ENCODE results near the gene CACUL1.
A peak's percentile ranks its signal among the peaks of the same experiment; 100 is the strongest.
"Not testable (repeated sequence)": the region's sequence is repeated elsewhere in the genome, so short reads cannot be mapped to it uniquely, and the experiment has no call there.

CACUL1 gene

DNA sequence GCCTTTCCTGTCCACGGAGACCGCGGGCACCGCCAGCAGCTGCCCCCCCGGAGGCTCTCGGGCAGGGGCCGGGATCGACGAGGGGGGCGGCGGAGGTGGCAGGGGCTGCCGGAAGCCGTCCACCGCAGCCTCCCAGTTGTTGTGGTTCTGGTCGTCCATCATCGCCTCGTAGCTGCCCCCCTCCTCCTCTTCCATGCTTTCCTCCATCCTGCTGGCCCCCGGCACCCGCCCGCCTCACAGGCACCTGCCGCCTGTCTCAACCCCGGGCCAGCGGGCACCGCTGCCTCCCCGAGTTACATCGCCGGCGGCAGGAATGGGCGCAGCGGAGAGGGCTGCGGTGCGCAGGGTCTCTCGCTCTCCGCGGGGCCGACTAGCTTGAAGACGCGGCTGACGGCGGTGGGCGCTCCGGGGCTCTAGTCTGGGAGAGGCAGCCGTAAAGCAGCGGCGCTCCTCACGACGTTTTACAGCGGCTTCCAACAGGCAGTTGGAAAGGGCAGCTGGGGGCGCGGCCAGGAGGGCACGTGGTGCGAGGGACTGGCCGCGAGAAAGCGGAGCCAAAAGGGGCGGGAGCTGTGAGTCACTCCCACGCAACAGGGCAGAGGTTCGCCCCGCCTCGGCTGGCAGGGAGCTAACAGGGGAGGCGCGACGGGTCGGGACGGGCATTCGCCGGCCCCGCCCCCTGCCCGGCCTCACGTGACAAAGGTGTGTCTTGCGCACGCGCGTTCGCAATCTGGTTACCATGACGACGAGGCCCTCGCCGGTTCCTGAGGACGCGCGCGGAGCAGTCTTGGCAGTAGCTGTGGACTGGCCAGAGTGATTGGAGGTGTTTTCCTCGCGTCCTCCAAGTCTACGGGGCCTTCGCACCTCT is at the start of gene CACUL1:
TSS of gene CACUL1 (minus strand) at position 415 of the 868 bp plus-strand sequence. CDS start at position 207, 208 bp downstream.
- H3K4me3 ChIP-seq (ENCODE audit: low read depth, low read length) = peak within 1 kb of the TSS; percentile 94

DNA sequence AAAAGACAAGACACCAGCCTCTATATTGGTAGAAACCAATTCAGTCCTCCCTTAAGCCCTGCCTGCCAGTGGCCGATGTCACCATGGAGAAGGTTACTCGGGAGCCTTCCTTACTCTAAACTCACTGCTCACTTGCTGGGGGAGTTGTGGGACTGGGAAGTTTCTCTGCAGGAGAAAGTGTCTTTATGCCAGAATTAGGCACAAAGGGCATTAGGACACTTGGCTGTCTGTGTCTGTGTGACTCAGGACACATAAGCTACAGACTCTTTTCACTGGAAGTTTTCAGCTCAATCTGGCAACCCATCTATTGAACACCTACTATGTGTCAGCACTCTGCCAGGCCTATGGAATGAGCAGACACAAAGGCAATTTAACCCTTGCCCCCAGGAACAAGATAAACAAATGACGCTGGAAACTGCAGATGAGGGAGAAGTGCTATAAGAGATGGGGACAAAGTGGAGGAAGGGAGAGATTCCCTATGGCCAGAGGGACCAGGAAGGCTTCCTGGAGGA is 49.5 kb upstream of the CACUL1 start:
- no peak overlapping the region for H3K4me3 ChIP-seq (ENCODE audit: low read depth, low read length)

DNA sequence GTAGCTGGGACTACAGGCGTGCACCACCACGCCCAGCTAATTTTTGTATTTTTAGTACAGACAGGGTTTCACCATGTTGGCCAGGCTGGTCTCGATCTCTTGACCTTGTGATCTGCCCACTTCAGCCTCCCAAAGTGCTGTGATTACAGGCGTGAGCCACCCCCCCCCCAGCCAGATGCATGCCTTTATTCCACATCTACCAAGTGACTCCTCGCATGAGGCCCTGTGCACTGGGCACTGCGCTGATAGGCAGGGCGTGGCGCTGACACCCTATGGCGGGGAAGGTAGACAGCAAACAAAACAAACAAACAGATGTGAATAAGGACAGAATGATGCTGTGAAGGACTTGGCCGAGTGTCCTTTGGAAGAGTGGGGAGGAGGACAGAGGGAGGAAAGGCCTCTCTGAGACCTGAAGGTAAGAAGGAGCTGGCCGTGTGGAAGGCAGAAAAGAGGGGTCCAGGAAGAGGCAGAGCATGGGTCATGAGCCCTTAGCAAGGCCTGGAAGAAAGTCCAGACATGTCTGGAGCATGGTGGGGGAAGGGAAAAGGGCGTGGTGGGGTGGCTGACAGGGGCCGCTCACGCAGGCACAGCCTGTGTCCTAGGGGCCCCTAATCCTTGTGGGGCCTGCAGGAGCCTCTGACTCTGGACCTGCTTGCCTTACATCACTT is 47.5 kb upstream of the CACUL1 start:
- H3K4me3 ChIP-seq (ENCODE audit: low read depth, low read length) = no peak overlapping the region

DNA sequence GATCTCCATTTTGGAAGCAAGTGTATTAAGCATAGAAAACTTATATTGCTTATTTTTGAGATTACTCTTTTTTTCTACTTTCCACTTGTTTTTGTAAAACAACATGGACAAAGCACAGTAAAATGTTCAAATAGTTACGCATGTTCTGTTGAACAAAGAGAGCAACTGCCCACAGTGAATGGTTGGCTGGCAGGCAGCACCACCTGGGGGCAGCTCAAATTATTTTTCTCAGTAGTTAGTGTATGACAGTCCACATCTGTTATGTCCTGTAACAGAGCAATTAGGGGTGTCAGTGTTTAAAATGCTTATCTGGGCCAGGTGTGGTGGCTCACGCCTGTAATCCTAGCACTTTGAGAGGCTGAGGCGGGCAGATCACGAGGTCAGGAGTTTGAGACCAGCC is 46.1 kb upstream of the CACUL1 start:
- no peak overlapping the region for H3K4me3 ChIP-seq (ENCODE audit: low read depth, low read length)

DNA sequence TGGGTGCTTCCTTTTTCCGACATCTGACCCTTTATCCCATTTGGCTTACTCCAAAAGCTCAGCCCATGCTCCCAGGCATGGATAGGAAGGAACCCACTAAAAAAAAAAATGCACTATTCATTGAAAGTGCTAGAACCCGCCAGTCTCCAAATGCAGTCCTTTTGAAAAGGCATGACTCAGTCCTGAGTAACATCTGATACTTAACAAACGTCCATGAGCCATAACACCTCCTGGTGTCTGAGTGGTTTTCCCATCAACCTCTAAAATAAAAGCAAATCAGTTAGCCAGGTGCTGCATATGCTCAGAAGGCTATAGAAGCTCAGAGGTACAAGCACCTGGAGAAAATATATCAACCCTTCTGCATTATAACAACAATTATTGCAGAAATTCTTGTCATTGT is 45.0 kb upstream of the CACUL1 start:
- H3K4me3 ChIP-seq (ENCODE audit: low read depth, low read length) = no peak overlapping the region

DNA sequence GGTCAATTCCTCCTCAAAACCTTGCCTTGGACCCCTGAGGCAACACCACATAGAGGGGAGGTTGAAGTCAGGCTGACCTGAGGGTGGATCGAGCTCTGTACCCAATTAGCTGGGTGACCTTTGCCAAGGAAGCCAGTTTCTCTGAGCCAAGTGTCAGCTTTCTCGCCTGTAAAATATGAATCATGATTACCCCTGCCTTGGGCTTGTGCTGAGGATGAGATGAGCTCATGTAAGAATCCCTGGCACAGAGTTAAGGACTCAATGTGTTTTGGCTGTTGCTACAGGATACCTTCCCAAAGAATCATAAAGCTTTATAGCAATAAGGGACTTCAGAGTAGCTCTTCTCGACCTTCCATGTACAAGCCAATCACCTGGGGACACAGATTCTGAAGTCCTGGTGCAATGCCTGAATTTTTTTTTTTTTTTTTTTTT is 43.5 kb upstream of the CACUL1 start:
- no peak overlapping the region for H3K4me3 ChIP-seq (ENCODE audit: low read depth, low read length)

DNA sequence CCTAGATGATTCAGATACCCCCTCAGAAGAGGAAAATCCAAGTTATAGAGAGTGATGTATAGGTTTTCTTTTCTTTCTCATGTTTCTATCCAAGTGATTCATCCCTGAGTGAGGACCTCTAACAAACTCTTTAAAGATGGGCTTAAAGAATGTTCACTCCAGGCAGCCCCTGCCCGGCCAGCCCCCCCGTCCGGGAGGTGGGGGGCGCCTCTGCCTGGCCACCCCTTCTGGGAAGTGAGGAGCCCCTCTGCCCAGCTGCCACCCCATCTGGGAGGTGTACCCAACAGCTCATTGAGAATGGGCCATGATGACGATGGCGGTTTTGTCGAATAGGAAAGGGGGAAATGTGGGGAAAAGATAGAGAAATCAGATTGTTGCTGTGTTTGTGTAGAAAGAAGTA is 40.2 kb upstream of the CACUL1 start:
- not testable (repeated sequence) for H3K4me3 ChIP-seq (ENCODE audit: low read depth, low read length)

DNA sequence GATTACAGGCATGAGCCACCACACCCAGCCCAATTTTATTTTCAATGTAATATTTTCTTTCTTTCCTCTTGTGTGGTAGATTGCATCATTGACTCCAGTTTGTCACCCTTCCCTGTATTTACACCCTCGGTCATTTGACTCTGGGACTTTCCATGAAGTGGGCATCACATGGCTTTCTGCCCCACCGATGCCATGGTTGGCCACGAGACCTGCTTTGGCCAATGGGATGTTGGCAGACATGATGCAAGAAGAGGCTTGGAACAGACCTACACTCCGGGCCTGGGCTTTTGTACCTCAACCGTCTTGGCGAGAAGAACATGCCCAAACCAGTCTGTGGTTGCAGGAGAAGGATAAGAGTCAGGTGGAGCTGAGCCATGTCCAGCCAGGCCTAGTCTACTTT is 38.8 kb upstream of the CACUL1 start:
- H3K4me3 ChIP-seq (ENCODE audit: low read depth, low read length) = no peak overlapping the region

DNA sequence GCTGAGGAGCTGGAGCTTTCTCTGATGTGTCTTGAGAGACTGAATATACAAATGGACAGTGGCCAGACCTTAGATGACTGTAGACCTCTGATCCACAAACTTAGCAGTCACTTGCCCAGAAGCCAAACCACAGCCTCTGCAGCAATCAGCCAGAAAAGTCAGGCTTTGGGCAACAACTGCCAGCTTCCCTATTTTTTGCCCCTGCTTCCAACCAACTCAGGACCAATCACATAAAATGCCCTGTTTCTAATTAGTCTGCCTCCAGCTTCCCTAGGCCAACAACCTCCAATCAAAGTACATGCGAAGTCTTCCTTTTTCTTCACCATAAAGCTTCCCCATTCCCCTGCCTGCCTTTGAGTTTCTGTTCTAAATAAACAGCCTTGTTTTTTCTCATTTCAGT is 37.8 kb upstream of the CACUL1 start:
- H3K4me3 ChIP-seq (ENCODE audit: low read depth, low read length) = no peak overlapping the region

DNA sequence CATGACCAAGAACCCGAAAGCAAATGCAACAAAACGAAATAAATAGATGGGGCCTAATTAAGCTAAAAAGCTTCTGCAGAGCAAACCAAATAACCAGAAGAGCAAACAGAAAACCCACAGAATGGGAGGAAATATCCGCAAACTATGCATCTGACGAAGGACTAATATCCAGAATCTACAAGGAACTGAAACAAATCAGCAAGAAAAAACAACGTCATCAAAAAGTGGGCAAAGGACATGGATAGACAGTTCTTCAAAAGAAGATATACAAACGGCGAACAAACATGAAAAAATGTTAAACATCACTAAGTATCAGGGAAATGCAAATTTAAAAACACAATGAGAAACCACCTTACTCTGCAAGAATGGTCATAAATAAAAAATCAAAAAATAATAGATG is 35.3 kb upstream of the CACUL1 start:
- no peak overlapping the region for H3K4me3 ChIP-seq (ENCODE audit: low read depth, low read length)

DNA sequence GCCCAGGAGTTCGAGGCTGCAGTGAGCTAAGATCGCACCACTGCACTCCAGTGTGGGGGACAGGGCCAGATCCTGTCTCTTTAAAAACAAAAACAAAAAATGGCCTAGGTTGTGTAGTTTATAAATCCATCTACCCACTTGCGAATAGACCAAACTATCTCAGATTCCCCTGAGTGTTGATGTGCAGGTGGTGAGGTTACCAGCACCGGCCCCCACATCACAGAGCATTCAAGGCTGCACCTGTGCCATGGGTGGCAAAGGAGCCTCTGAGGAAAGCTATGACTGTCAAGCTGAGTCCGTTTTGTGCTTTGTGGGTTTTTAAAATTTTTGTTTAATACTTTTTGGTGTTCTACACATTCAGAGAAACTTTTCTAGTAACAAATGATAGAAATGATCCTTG is 30.8 kb upstream of the CACUL1 start:
- H3K4me3 ChIP-seq (ENCODE audit: low read depth, low read length) = no peak overlapping the region

DNA sequence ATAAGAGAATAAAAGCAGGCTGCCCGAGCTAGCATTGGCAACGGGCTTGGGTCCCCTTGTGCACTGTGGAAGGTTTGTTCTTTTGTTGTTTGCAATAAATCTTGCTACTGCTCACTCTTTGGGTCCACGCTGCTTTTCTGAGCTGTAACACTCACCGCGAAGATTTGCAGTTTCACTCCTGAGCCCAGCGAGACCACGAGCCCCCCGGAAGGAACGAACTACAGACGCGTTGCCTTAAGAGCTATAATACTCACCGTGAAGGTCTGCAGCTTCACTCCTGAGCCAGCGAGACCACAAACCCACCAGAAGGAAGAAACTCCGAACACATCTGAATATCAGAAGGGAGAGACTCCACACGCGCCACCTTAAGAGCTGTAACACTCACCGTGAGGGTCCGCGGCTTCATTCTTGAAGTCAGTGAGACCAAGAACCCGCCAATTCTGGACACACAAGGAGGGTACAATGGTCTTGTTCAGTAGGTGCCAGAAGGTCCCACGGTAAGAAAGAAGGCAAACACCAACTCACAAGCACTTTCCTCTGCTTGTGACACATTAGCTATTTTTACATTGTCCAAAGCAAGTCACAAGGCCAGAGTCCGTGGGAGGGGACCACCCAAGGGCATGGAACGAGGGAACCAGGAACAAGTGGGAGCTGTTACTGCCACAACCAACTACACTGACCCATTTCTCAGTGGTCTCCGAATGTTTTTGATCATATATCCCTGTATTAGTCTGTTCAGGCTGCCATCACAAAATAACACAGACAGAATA is 29.2 kb upstream of the CACUL1 start:
- H3K4me3 ChIP-seq (ENCODE audit: low read depth, low read length) = no peak overlapping the region

DNA sequence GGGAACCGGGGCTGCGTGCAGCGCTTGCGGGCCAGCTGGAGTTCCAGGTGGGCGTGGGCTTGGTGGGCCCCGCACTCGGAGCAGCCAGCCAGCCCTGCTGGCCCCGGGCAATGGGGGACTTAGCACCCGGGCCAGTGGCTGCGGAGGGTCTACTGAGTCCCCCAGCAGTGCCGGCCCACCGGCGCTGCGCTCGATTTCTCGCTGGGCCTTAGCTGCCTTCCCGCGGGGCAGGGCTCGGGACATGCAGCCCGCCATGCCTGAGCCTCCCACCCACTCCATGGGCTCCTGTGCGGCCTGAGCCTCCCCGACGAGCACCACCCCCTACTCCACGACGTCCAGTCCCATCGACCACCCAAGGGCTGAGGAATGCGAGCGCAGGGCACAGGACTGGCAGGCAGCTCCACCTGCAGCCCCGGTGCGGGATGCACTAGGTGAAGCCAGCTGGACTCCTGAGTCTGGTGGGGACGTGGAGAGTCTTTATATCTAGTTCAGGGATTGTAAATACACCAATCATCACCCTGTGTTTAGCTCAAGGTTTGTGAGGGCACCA is 28.2 kb upstream of the CACUL1 start:
- not testable (repeated sequence) for H3K4me3 ChIP-seq (ENCODE audit: low read depth, low read length)

DNA sequence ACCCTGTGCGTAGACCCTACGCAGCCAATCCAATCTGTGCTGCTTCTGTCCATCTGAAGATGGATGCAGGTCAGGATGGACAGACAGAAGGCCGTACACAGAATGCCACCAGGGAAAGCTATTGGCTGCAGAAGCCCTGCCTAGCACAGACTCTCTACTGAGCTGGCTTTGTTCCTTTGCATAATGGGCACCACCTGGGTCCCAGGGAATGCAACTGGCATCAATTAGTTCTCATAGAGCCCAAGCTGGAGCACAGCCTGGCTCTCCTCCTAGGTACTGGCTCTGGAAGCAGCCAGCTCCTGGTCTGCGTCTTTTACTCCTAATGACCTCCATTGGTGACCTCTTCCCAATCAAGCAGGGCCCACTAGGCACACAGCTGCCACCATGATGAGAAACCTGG is 26.8 kb upstream of the CACUL1 start:
- no peak overlapping the region for H3K4me3 ChIP-seq (ENCODE audit: low read depth, low read length)

DNA sequence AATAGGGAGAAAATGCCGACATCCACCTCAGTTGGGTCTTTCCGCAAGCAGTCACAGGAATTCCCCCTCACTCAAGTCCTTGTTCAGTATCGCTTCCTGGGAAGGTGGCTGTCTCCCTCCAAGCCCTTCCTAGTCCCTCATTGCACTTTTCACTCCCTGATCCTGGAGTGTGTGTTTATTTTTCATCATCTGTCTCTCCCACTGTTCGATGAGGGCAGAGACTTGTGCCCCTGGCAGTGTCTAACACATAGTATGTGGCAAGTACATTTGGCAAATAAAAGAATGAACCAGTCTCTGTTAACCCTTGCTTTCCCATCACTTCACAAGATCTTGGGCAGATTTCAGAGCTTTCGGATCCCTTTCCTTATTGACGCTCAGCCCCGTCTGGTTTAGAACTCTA is 24.0 kb upstream of the CACUL1 start:
- no peak overlapping the region for H3K4me3 ChIP-seq (ENCODE audit: low read depth, low read length)

DNA sequence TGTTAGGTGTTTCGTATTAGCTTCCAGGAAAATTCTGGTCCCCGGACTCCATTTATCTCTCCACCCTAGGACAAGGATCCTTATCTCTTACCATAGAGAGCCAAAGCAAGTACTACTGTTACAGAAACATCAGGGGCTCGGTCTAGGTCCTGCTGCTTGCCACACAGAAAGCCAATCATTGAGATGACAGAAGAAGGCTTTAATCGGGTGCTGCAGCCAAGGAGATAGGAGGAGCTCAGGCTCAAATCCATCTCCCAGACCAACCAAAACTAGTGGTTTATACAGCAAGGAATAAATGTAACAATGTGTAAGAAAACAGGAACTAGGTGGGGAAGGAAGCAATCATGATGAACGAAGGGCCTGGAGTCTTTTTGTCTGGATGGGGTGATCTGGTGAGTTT is 22.2 kb upstream of the CACUL1 start:
- H3K4me3 ChIP-seq (ENCODE audit: low read depth, low read length) = no peak overlapping the region

DNA sequence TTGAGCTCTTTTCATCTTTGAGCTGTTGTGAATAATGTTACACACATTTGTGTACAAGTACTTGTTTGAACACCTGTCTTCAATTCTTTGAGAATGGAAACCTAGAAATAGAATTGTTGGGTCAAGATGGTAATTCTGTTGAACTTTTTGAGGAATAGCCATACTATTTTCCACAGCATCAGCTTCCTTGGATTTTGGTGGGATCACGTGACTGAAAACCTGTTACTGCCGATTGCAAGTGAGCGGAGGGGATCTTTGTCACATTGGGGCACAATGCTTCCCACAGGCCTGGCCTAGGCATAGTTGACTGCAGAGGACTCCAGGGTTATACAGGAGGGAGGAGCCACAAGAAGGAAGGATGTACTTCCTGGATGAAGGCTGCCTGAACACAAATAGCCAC is 21.3 kb upstream of the CACUL1 start:
- H3K4me3 ChIP-seq (ENCODE audit: low read depth, low read length) = no peak overlapping the region

DNA sequence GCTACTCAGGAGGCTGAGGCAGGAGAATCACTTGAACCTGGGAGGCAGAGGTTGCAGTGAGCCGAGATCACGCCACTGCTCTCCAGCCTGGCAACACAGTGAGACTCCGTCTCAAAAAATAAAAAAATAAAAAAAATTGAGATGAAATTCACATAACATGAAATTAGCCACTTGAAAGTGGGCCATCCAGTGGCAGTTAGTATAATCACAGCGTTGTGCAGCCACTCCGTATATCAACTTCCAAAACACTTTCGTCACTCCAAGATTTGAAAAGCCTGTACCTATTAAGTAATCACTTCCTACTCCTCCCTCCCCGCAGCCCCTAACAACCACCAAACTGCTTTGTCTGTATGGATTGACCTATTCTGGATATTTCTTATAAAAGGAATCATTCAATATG is 20.7 kb upstream of the CACUL1 start:
- H3K4me3 ChIP-seq (ENCODE audit: low read depth, low read length) = no peak overlapping the region

DNA sequence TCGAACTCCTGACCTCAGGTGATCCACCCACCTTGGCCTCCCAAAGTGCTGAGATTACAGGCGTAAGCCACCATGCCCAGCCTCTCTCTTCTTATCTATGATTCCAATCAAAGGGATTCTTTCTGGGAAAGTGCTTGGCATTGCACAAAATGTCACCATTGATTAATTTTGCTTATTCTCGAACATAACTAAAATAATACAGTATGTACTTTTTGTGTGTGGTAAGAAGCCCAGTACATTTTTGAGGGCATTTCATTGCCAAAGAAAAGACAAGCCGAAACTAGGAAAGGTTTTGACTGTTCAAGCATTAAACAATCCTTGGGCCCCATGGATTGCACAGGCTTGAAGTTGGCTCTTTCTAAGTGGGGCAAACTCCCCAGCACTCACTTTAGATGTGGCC is 18.3 kb upstream of the CACUL1 start:
- H3K4me3 ChIP-seq (ENCODE audit: low read depth, low read length) = no peak overlapping the region

DNA sequence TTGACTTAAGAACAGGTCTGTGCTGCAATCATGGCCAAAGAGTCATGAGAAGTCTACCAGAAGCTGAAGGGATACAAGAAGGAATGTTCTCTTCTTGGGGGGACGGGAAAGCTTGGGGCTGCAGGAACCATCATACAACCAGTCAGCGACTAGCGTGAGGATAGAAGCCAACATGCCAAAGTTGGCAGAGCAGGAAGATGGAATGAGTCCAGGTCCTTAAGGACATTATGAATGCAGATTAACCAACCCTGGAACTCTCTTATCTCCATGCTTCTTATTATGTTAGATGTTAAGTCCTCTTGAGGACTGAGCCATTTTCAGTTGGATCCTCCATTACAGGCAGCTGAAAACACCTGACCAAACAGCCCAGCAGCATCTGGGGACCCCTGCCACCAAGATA is 17.2 kb upstream of the CACUL1 start:
- H3K4me3 ChIP-seq (ENCODE audit: low read depth, low read length) = no peak overlapping the region

DNA sequence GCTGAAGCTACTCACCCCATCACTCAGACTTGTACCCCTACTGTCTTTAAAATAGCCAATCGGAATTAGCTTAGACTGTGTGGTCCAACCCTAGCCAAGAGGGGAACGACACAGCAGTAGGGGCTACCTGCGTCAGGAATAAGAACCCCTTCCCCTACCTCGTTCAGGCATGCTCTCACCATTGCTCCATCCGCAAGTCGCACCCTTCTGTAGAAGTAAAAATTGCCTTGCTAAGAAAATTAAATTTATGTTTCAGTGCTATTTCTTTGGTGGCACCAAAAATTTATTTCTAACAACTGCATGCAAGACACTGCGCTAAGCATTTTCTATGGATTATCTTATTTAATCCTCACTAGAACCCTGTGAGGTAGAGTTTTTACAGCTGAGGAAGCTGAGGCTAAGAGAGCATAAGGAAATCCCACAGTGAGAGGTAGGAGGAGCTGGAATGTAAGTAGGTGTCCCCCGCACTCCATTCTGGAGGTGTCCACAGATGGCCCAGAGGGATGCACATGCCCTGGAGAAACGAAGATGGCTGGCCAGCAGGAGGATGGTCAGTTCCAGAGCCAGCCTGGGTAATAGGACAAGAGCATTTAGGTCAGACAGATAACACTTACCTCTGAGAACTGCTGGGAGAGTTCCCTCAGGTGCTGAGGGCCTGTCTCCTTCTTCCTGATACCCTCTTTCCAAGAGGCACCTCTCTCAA is 15.3 kb upstream of the CACUL1 start:
- no peak overlapping the region for H3K4me3 ChIP-seq (ENCODE audit: low read depth, low read length)

All from iPS-11a (cell line).